ENCODE data around the gene RINL.
A peak's percentile ranks its signal among the peaks of the same experiment; 100 is the strongest.
"Not testable (repeated sequence)": the region's sequence is repeated elsewhere in the genome, so short reads cannot be mapped to it uniquely, and the experiment has no call there.

RINL gene

DNA sequence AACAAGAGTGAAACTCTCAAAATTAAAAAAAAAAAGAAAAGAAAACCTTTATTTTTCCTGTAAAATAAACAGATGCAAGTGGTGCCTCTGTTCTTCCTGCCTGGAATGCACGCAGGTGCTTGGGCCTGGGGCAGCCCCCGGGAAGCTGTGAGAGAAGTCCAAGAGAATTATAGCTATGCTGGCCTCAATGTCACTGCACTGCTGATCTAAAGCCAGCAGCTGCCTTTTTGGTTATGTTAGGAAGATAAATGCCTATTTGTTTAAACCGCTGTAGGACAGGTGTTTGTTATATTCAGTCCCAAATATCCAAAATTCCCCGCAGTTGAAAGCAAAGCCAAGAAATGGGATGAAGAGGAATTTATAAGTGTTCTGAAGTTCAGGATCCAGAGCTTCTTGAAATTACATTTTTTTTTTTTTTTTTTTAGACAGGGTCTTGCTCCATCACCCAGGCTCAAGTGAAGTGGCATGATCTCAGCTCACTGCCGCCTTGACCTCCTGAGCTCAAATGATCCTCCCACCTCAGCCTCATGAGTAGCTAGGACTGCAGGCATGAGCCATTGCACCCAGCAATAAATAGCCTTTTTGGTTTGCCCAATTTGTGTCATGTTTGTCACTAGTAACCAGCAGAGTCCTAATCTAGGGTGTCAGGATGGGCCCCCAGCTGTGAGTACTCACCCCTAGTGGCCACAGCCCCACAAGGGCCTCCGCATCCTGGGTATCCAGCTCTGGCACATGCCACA is 2.2 kb downstream of the RINL start:
- no peak for DNase-seq (ENCODE audit: low read depth)

DNA sequence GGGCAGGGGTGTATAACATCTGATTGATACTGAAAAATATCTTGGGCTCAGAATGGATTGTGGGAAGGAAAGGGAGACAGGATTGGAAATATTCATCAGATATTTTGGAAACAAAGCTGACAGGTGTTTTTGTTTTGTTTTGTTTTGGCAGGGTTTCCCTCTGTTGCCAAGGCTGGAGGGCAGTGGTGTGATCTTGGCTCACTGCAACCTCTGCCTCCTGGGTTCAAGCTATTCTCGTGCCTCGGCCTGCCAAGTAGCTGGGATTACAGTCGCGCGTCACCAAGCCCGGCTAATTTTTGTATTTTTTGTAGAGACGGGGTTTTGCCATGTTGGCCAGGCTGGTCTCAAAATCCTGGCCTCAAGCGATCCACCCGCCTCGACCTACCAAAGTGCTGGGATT is 4.7 kb downstream of the RINL start:
- not testable (repeated sequence) for DNase-seq (ENCODE audit: low read depth)

DNA sequence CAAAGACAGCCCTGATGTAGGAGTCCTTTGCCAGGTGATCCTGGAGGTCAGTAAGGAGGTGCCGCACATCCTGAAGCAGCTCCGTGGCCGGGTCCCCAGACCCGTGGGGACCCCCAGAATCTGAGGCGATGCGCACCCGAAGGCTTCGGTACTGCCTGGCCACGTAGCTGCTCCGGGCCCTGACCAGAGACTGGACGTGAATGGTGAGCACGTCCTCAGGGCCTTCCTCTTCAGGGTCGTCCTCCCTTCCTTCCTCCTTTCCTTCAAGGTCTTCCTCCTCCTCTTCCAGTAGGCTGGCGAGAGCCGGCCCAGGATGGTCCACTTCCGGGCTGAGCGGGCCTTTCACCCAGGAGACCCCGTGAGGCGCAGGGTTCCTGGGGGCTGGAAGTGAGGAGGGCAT is 7.5 kb downstream of the RINL start:
- no peak for DNase-seq (ENCODE audit: low read depth)

DNA sequence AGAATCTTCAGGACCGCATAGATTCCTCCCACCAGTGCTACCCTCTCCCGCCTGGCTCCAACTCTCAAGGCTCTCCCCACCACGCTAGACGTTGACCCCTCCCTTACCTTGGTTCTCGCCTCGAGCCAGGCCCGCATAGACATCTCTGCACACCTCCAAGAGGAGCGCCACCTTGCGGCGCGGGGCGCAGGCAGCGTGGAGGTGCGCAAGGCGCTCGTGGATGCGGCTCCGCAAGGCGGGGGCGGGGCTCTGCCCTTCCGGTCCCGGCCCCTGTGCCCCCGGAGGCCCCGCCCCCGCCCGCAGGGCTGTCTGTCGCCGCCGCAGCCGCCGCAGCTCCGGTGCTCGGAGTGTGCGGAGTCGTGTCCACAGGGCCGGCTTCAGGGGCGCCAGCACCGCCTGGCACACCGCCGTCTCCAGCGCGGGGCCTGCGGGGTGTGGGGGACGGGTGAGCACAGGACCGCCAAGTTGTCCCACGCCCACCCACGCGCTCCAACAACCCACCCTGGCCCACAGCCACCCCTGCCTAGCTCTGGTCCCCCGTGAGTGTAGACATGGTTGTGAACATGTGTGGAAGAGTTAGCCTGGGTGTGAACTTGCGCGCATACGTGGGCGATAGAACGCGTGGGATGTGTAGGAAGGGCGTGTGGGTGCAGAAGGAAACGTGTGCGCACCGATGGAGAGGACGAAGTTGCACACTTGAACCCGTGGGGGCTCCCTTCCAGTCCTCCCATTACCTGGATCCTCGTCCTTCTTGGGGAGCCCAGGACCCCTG is 8.1 kb downstream of the RINL start:
- DNase-seq (ENCODE audit: low read depth), result peak; percentile 91

DNA sequence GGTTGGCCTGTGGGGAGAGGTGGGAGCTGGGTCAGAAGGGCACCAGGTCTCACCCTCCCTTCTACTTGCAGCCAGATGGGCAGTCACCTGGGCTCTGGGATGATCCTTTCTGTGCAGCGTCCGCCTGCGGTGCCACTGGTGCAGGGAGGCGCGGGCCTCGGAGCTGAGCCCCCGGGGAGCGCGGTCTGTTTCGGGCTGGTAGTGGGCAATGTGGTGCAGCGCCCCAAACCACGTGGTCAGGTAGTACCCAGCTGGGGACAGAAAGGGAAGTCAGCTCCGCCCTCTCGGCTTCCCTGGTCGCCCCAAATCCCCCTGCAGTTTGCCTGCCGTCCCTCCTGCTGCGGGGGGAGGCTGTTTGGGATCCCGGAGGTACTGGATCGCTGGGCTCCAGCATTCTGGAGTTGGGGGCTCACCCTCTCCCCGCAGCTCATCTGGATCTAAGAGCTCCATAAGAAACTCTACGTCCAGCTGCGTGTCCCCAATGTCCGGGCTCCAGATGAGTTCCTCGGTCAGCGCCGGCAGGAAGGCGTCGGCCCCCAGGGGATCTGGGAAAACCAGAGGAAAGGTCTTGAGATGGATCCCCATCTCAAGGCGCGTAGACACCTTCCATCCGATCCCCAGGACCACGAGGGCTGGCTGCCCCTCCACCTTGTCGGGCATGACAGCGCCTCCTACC is 8.8 kb downstream of the RINL start:
- DNase-seq (ENCODE audit: low read depth), result no peak

DNA sequence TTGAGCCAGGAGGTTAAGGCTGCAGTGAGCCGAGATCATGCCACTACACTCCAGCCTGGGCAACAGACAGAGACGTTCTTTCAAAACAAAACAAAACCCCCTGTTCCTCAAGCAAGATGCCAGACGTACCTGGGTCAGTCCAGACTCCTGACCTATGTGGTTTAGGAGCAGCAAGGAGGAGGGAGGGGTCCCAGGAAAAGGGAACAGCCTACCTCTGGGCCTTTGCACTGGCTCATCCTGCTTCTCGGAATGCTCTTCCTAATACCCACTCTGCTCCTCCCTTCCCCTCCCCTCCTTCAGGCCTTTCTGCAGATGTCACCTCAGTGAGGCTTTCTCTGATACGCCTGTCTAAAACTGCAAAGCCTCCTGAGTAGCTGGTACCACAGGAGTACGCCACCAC is 9.5 kb downstream of the RINL start:
- no peak for DNase-seq (ENCODE audit: low read depth)

DNA sequence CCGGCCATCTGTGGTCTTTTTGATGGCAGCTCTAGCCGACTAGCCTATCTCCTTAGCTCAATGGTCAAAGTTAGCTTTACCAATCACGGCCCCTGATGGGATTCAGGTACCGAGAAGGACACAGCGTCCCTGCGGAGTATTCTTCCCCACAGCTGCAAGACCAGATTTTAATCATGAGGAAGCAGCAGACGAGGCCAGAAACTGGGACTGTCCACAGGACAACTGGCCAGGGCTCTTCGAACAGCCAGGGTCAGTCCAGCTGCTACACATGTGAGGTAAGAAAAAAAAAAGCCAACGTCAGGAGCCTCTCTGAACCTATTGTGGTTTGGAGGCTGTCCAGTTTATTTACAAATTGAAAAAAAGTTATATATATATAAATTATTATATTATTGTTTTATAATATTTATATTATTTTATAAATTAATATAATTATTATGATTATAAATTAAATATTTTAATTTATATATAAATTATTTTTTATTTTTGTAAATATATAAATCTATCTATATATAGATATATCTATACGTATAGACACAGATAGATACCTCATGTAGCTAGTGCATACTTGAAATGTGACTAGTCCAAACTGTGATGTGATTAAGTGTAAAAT is 10.8 kb downstream of the RINL start:
- DNase-seq (ENCODE audit: low read depth), result no peak

DNA sequence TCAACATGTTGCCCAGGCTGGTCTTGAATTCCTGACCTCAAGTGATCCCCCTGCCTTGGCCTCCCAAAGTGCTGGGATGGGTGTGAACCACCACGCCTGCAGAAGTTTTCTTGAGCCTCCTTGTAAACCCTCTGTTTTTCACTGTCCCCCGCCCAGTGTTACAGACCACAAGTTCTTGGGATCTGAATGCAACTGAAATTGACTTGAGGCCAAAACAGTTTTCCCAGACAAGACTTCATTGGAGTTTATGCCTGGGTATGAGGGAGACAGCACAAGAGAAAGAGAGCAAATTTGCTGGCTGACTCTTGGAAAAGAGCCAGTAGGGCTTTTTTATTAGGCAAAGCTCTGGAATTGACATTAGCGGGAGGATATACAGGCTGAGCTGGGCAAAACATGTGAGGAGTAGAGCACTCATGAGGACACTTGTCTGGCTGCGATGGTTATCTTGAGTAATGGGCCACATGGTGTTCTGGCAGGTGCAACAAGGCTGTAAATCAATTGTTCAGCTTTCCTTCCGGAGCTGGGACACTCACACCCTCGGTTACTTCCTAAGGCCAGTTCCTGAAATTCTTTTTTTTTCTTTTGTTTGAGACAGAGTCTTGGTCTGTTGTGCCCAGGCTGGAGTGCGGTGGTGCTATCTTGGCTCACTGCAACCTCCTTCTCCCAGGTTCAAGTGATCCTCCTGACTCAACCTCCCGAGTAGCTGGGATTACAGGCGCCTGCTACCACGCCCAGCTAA is 15.6 kb downstream of the RINL start:
- DNase-seq (ENCODE audit: low read depth), result no peak

DNA sequence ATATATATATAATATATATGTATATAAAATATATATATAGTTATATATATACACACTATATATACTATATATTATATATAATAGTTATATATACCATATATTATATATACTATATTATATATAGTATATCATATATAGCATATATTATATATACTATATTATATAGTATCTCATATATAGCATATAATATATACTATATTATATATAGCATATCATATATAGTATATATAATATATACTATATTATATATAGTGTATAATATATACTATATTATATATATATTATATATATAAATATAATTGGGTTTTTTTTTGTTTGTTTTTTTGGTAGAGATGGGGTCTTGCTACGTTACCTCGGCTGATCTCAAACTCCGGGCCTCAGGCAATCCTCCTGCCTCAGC is 16.7 kb downstream of the RINL start:
- no peak for DNase-seq (ENCODE audit: low read depth)

DNA sequence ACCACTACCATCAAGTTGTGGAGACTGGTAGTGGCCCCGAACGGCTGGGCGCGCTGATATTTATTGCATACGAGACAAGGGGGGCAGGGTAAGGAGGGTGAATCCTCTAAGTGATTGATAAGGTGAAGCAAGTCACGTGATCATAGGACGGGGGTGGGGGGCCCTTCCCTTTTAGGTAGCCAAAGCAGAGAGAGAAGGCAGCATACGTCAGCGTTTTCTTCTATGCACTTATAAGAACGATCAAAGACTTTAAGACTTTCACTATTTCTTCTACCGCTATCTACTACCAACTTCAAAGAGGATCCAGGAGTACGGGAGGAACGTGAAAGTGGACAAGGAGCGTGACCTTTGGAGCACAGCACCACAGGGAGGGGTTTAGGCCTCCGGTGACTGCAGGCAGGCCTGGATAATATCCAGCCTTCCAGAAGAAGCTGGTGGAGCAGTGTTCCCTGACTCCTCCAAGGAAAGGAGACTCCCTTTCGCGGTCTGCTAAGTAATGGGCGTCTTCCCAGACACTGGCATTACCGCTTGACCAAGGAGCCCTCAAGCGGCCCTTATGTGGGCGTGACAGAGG is 18.4 kb downstream of the RINL start:
- DNase-seq (ENCODE audit: low read depth), result not testable (repeated sequence)

DNA sequence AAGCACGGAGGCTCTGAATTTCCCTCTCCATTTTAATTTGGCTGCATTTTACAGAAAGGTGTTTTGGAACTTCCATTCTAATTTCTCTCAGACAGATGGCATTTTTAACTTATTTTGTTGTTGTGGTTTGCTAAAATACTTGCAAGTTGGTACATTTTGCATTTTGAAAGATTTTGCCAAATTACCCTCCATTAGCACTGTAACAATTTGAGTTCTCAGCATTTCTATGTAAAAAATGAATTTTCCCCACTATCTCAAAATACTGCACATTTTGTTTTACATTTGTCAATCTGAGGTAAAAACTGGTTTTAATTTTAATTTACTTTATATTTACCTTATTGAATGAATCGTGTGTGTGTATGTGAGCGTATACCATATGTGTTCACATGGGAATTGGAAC is 21.3 kb downstream of the RINL start:
- DNase-seq (ENCODE audit: low read depth), result no peak

DNA sequence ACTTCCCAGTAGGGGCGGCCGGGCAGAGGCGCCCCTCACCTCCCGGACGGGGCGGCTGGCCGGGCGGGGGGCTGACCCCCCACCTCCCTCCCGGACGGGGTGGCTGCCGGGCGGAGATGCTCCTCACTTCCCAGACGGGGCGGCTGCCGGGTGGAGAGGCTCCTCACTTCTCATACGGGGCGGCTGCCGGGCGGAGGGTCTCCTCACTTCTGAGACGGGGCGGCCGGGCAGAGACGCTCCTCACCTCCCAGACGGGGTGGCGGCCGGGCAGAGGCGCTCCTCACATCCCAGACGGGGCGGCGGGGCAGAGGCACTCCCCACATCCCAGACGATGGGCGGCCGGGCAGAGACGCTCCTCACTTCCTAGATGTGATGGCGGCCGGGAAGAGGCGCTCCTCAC is 22.3 kb downstream of the RINL start:
- DNase-seq (ENCODE audit: low read depth), result not testable (repeated sequence)

DNA sequence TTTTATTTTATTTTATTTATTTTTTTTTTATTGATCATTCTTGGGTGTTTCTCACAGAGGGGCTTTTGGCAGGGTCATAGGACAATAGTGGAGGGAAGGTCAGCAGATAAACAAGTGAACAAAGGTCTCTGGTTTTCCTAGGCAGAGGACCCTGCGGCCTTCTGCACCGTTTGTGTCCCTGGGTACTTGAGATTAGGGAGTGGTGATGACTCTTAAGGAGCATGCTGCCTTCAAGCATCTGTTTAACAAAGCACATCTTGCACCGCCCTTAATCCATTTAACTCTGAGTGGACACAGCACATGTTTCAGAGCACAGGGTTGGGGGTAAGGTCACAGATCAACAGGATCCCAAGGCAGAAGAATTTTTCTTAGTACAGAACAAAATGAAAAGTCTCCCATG is 23.1 kb downstream of the RINL start:
- DNase-seq (ENCODE audit: low read depth), result not testable (repeated sequence)

DNA sequence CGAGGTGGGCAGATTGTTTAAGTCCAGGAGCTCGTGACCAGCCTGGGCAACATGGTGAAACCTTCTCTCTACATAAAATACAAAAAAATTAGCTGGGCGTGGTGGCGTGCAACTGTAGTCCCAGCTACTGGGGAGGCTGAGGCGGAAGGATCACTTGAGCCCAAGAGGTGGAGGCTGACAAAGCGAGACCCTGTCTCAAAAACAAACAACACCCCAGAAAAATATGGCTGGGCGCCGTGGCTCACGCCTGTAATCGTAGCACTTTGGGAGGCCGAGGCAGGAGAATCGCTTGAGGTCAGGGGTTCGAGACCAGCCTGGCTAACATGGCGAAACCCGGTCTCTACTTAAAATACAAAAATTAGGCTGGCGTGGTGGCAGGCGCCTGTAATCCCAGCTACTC is 24.9 kb downstream of the RINL start:
- no peak for DNase-seq (ENCODE audit: low read depth)

DNA sequence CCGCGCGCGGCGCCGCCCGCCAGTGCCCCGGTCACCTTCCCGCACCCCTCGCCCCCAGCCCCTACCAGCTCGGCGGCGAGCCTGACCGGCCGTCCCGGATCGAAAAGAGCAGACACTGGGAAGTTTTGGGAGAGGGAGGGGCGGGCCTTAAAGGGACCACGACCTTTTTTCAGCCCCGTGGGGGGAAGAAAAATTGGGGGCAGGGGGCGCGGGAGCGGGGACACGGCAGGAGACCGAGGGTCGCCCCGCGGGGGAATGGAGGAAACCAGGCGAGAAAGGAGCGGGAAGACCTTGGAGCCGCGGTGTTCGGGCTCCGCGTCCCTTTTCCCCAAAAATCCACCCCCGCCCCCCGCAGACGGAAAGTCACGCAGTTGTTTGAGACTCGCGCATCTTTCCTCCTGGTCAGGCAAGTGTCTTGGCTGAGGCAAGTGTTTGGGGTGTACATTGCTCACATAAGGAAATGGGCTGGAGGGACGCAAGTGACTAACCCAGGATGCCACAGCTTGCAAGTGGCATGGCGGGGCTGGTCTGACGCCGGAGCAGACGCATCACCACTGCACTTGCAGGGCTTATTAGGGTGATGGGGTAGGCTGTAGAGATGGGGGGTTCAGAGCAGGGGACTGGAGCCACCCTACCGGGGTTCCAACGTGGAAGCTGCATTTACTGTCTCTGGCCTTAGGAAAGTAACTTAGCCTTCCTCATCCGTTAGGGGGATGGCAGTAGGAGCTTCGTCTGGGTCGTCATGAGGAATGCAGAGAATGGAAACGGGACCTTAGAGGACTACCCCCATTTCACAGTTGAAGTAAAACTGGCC is 25.6 kb downstream of the RINL start:
- peak; percentile 37 for DNase-seq (ENCODE audit: low read depth)

DNA sequence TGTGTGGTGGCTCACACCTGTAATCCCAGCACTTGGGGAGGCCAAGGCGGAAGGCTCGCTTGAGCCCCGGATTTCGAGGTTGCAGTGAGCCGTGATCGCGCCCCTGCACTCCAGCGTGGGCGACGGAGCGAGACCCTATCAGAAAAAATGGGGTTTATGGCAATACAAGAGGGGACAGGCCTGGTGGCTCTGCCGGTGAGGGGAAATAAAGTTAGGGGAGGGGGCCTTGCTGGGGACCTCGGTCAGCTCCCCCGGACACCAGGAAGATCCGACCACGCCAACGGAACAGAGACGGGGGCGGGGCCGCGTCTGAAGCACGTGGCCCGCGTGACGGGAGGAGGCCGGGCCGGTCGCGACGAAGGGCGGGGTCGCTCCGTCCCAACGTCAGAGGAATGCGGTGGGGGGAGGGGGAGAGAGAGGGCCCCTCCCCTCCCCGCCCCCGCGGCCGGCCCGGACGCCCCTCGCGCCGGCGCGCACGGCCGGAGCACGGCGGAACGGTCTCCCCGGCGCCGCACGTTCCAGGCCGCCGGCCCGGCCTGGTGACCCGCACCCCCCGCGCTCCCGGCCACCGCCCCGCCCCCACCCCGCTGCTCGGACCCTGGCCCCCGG is 26.3 kb downstream of the RINL start:
- DNase-seq (ENCODE audit: low read depth), result peak; percentile 84

DNA sequence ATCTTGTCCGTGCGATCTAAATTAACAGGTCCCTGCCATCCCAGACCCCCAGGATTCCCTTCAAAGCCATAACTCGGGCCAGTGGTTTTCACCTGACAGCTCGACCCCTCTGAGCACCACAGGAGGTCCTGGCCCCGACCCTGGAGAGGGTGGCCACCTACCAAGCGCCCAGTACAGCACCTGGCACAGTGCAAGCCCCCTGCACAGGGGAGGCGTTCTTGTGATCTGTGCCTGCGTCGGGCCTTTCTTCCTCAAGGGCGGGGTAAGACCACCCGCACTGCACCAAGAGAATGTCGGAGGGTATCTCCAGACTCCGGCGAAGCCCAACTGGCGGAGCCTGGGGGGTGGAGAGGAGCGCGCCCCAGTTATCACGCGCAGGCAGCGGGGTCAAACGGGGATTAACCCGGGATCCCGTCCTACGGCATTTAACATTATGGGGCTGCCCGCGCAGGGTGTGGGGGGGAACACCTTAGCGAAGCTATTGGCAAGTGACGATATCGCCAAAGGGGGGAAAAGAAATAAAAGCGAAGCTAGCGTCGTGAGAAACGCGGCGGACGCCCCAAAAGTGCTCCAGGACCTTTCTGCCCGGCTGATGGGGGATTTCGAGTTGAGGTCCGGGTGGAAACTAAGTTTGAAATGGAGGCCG is 27.0 kb downstream of the RINL start:
- peak; percentile 21 for DNase-seq (ENCODE audit: low read depth)

DNA sequence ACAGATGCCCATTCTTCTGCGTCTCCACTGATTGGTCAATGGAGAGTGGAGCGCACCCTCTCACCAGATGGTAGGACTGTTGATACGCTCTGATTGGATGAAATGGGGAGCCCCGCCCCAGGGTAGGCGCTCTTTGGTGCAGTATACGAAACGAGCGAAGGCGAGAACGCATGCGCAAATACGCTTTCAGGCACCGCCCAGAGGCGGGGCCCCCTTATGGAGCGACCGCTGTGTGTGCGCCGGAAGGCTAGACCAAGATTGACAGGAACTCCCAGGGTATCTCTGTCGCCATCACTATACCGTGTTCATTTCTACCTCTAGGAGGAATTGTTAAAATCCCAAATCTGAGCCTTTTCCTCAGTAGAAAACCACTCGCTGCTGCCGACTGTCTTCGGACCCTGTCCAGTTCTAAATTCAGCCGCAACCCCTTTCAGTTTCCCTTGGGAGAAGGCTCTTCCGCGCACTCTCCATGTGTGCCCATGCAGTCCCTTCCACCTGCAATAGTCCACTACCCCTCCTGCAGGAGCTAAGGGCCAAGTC is 27.6 kb downstream of the RINL start:
- peak; percentile 99 for DNase-seq (ENCODE audit: low read depth)

DNA sequence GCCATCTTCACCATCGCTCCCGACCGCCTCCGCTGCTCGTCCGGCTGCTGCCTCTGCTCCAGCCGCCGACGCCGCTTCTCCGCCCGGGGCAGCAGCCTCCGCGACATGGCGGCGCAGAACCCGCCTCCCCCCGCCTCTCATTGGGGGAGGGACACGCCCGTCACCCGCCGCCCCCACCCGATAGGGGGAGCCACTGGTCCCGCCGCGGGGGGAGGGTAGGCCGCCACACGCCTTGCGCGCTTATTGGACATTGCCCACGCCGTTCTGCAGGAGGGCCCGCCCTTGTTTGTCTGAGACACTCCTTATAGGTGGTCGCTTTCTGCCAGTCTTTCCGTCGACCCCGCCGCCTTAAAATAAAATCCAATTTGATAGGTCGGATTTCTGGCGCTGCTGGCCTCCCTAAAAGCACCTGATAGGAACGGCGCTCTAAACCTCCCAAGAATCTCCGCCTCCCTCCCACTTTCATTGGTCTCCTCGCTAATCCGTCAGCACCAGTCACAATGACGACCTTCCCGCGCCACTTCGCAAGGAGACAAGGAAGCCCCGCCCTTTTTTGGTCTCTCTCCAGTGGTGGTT is 28.1 kb downstream of the RINL start, which contains the start of gene HNRNPL:
Gene HNRNPL (minus strand): TSS at position 127 of the 576 bp plus-strand sequence. CDS start 20 bp downstream, at position 107.
- DNase-seq (ENCODE audit: low read depth), result peak; percentile 99

Measured in T follicular helper cell (primary cell).